Smooth muscle cell (in vitro differentiated cells): ENCODE measurements around the gene GRID1. TPM values are rescaled to one million over a fixed set of nuclear protein-coding genes. Genes with fewer than 3 reads are reported as not detected.
A peak's percentile ranks its signal among the peaks of the same experiment; 100 is the strongest.

Source experiments
- DNase-seq: peaks from one replicate; lab custom pipeline; 2025; ENCODE audit not compliant: unreplicated experiment; lab: John Stamatoyannopoulos, UW
- H2AFZ ChIP-seq: fragments of 200-600 bp; sonication (generic); 2 replicates; pipeline ENCODE4 v1.6.0; 2016; ENCODE audit warnings: antibody characterized with exemption, low read depth, mild to moderate bottlenecking
- H3F3A ChIP-seq: fragments of 200-600 bp; sonication (generic); 2 replicates; pipeline ENCODE4 v1.6.0; 2017; ENCODE audit warnings: antibody characterized with exemption, low read depth
- H3K27ac ChIP-seq: fragments of 200-600 bp; sonication (generic); 2 replicates; pipeline ENCODE4 v1.5.1; 2016; ENCODE audit warnings: low read depth, mild to moderate bottlenecking
- H3K27me3 ChIP-seq: fragments of 200-600 bp; sonication (generic); 2 replicates; pipeline ENCODE4 v1.6.1; 2016; ENCODE audit warnings: low read depth, mild to moderate bottlenecking
- H3K36me3 ChIP-seq: fragments of 200-600 bp; sonication (generic); 2 replicates; pipeline ENCODE4 v1.5.1; 2016; ENCODE audit warnings: low read depth
- H3K4me1 ChIP-seq: fragments of 200-600 bp; sonication (generic); 2 replicates; pipeline ENCODE4 v1.5.1; 2016; ENCODE audit warnings: low read depth
- H3K4me2 ChIP-seq: fragments of 200-600 bp; sonication (generic); 2 replicates; pipeline ENCODE4 v1.6.0; 2016; ENCODE audit warnings: mild to moderate bottlenecking
- H3K4me3 ChIP-seq: fragments of 200-600 bp; sonication (generic); 2 replicates; pipeline ENCODE4 v1.5.1; 2016; ENCODE audit warnings: mild to moderate bottlenecking
- H3K79me2 ChIP-seq: fragments of 200-600 bp; sonication (generic); 2 replicates; pipeline ENCODE4 v1.6.0; 2016; ENCODE audit warnings: low read depth, mild to moderate bottlenecking
- H3K9ac ChIP-seq: fragments of 200-600 bp; sonication (generic); 2 replicates; pipeline ENCODE4 v1.6.0; 2016; ENCODE audit warnings: low read depth
- H3K9me3 ChIP-seq: fragments of 200-600 bp; sonication (generic); replicated peaks from 2 replicates; pipeline ENCODE4 v1.5.1; 2016; ENCODE audit warnings: low read depth
- H4K20me1 ChIP-seq: fragments of 200-600 bp; sonication (generic); 2 replicates; pipeline ENCODE4 v1.6.0; 2016; ENCODE audit warnings: low read depth
- WGBS: methylation state at CpG from one replicate; pipeline ENCODE4 v1.1.7; 2016; ENCODE audit warnings: low lambda C conversion rate; 5-methylcytosine and 5-hydroxymethylcytosine counted together
- polyA plus RNA-seq: library from polyadenylated mRNA; unstranded; fragments of >200 nt; fragmentation: Nextera tagmentation; extraction: Ambion mirVana; gene quantifications from 2 replicates; pipeline ENCODE4 v1.2.1, GENCODE V29; 2016
- total RNA-seq: library from RNA; depleted of rRNA; stranded (reverse); fragments of >200 nt; gene quantifications from 2 replicates; pipeline ENCODE4 v1.2.3, GENCODE V29; 2014
- TF ChIP-seq, protein P1 (sequence below): fragments of 200-600 bp; sonication (generic); IDR thresholded peaks from 2 replicates; pipeline ENCODE4 v1.5.1; 2017; ENCODE audit warnings: borderline replicate concordance, mild to moderate bottlenecking, antibody characterized with exemption; ENCODE audit not compliant: insufficient read depth, poor library complexity, severe bottlenecking

GRID1 gene
- total and polyA plus RNA-seq, 2 experiments from 2014 or later: 4.4 to 7.4 TPM

DNA sequence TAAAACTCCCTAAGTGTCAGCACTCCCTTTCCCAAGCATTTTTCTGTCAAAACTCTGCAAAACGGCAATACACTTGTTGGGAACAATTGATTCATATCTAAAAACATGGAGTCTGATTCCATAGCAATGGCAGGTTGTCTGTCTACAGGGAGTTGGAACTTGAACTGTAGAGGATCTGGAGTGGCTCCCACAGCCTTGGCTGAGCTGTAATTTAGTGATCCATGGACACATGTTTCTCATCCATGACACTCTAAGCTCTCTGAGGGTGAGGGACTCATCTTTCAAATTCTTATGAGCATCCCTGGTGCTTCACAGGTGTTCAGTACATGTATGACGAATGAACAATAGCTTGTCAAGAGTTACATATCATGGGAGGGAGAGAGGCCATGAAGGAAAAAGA, 466.1 kb downstream of the GRID1 start:
- no peaks in the 10 kb centered on the region for H3K4me1 ChIP-seq
- no peaks in the 10 kb centered on the region for H3K9me3 ChIP-seq
- DNase-seq: no peak
- no peaks in the 10 kb centered on the region for H3K79me2 ChIP-seq
- no peaks in the 10 kb centered on the region for H4K20me1 ChIP-seq
- H3K9ac ChIP-seq: no peak overlapping the region
- WGBS: 97% methylated on average over 2 of the region's 2 CpGs
- H3K4me2 ChIP-seq: no peak overlapping the region
- no peak overlapping the region for H2AFZ ChIP-seq
- H3K27me3 ChIP-seq: no peaks in the 10 kb centered on the region
- no peak overlapping the region for H3K4me3 ChIP-seq
- TF ChIP-seq, protein P1, sequence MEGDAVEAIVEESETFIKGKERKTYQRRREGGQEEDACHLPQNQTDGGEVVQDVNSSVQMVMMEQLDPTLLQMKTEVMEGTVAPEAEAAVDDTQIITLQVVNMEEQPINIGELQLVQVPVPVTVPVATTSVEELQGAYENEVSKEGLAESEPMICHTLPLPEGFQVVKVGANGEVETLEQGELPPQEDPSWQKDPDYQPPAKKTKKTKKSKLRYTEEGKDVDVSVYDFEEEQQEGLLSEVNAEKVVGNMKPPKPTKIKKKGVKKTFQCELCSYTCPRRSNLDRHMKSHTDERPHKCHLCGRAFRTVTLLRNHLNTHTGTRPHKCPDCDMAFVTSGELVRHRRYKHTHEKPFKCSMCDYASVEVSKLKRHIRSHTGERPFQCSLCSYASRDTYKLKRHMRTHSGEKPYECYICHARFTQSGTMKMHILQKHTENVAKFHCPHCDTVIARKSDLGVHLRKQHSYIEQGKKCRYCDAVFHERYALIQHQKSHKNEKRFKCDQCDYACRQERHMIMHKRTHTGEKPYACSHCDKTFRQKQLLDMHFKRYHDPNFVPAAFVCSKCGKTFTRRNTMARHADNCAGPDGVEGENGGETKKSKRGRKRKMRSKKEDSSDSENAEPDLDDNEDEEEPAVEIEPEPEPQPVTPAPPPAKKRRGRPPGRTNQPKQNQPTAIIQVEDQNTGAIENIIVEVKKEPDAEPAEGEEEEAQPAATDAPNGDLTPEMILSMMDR: no peak
- no peaks in the 10 kb centered on the region for H3K36me3 ChIP-seq
- no peaks in the 10 kb centered on the region for H3F3A ChIP-seq
- peak overlapping the region; percentile 39 for H3K27ac ChIP-seq

DNA sequence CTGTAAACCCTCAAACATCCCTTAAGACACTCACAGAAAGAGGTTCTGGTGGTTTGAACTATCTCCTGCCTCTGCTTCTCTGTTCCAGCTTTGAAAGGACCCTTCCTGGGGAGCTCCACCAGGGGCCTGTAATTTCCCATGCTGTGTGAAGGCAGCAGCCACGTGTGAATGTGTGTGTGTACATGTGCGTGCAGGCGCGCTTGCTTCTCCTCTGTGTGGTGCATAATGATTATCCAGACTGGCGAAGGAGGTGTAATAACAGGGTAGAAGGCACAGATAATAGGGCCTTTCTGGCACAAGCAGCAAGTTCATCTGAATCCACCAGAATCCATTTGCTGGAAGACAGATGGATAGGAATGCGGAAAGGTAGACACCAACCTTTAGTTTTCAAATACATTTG, 466.5 kb downstream of the GRID1 start:
- no peak overlapping the region for H2AFZ ChIP-seq
- H3K36me3 ChIP-seq: no peaks in the 10 kb centered on the region
- no peak for DNase-seq
- WGBS: 88% methylated on average over 6 of the region's 6 CpGs
- no peak overlapping the region for H3K27ac ChIP-seq
- no peak overlapping the region for H3K4me3 ChIP-seq
- H3K27me3 ChIP-seq: no peaks in the 10 kb centered on the region
- no peak overlapping the region for H3K9ac ChIP-seq
- H4K20me1 ChIP-seq: no peaks in the 10 kb centered on the region
- no peaks in the 10 kb centered on the region for H3K79me2 ChIP-seq
- TF ChIP-seq, protein P1: no peak
- no peaks in the 10 kb centered on the region for H3K4me1 ChIP-seq
- H3K4me2 ChIP-seq: no peak overlapping the region
- no peaks in the 10 kb centered on the region for H3K9me3 ChIP-seq
- H3F3A ChIP-seq: no peaks in the 10 kb centered on the region

DNA sequence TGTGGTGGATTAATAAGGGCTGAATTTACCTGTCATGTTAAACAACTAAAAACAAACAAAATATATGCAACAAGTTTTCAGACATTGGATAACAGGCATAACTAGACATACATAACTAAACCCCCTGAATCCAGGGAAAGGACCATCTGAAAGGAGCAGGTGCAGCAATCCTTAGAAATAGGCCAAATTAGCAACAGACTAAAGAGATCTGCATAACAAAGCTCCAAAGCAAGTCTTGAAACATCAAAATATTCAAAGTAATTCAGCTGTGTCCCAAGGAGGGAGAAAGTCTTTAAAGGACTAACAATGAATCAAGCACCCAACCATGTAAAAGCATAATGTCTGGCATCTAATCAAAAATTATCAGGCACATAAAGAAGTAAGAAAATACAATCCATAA, 475.1 kb downstream of the GRID1 start:
- no peaks in the 10 kb centered on the region for H3K27me3 ChIP-seq
- H2AFZ ChIP-seq: no peak overlapping the region
- no peak overlapping the region for H3K9ac ChIP-seq
- no peaks in the 10 kb centered on the region for H3K79me2 ChIP-seq
- no peak overlapping the region for H3K4me3 ChIP-seq
- no peaks in the 10 kb centered on the region for H3K4me1 ChIP-seq
- no peaks in the 10 kb centered on the region for H4K20me1 ChIP-seq
- no peak overlapping the region for H3K4me2 ChIP-seq
- TF ChIP-seq, protein P1: no peak
- no peak overlapping the region for H3K27ac ChIP-seq
- H3F3A ChIP-seq: no peaks in the 10 kb centered on the region
- no peaks in the 10 kb centered on the region for H3K9me3 ChIP-seq
- H3K36me3 ChIP-seq: no peaks in the 10 kb centered on the region
- no peak for DNase-seq

DNA sequence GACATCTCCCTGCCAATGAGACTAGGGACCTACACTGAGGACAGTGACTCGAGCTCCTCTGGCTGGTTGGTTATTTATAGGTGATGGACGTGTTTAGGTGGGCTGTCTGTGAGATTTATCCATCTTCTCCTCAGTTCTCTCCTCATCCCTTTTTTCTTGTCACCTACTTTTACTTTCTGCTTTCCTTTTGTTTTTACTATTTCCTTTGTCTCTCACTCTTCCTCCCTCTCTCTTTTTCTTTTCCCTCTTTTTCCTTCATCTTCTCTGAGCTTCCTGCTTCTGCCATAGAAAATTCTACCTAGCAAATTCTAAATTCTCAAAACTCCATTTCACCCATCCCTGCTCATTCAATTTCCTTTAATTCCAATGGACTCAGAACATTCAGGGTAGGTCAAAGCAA, 478.0 kb downstream of the GRID1 start:
- no peak overlapping the region for H2AFZ ChIP-seq
- no peak overlapping the region for H3K4me2 ChIP-seq
- H4K20me1 ChIP-seq: no peaks in the 10 kb centered on the region
- WGBS: 80% methylated on average over 2 of the region's 2 CpGs
- H3K79me2 ChIP-seq: no peaks in the 10 kb centered on the region
- no peak overlapping the region for H3K9ac ChIP-seq
- no peak overlapping the region for H3K27ac ChIP-seq
- H3K4me3 ChIP-seq: no peak overlapping the region
- no peaks in the 10 kb centered on the region for H3K36me3 ChIP-seq
- no peaks in the 10 kb centered on the region for H3K9me3 ChIP-seq
- no peak for DNase-seq
- H3K4me1 ChIP-seq: no peaks in the 10 kb centered on the region
- H3K27me3 ChIP-seq: no peaks in the 10 kb centered on the region
- TF ChIP-seq, protein P1: no peak
- no peaks in the 10 kb centered on the region for H3F3A ChIP-seq
